ENCODE measurements around the gene LRFN2.

The LRFN2 gene

DNA sequence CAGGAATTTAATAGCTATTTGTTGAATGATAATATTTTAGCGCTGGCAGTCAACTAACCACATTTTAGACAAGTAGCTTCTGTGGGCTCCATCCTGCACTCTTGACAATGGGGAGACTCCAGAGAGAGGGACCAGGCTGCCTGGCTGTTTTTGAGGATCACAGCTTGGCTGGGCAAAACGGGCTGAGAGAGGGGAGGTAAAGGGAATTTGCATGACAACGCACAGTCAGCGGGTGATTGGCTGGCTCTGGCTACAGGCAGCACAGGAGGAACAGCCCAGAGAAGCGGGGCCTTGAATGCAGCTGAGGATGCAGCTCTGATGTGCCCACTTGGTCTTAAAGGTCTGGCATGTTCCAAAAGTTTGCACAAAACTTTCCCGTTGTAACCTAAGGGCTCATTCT, 41.2 kb downstream of the LRFN2 start:
- no peak for FAIRE-seq

DNA sequence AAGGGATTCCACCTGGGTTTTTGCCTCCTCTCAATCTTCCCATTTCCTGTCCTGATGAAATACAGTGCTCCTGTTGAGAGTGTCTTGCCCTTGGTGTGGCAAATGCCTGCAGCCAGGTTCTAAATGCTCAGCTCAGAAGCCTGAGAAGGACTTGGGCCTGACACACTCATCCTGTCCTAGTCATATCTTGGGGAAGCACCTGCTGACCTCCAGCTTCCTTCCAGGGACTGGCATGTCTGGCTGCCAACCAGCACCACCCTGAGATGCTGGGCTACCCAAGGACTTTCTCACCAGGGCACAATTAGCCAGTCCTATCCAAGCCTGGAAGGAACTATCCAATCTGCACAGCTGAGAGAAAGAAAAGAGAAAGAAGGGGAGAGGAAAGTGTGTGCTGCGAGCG, 43.4 kb downstream of the LRFN2 start:
- no peak for FAIRE-seq
- no peak for DNase-seq (ENCODE audit: insufficient read length, low spot score)

More for the DNA sequence above, 41.2 kb downstream of the LRFN2 start:
- DNase-seq (ENCODE audit: insufficient read length, low spot score) = no peak

GRCh38 chr6:40543146-40543545, 44.0 kb downstream of the LRFN2 start:
- no peak for DNase-seq (ENCODE audit: insufficient read length, low spot score)
- FAIRE-seq = no peak

GRCh38 chr6:40542175-40542764, 44.9 kb downstream of the LRFN2 start:
- DNase-seq (ENCODE audit: insufficient read length, low spot score) (no peak), FAIRE-seq (no peak)

GRCh38 chr6:40541556-40542174, 45.5 kb downstream of the LRFN2 start:
- no peak for FAIRE-seq
- no peak for DNase-seq (ENCODE audit: insufficient read length, low spot score)

DNA sequence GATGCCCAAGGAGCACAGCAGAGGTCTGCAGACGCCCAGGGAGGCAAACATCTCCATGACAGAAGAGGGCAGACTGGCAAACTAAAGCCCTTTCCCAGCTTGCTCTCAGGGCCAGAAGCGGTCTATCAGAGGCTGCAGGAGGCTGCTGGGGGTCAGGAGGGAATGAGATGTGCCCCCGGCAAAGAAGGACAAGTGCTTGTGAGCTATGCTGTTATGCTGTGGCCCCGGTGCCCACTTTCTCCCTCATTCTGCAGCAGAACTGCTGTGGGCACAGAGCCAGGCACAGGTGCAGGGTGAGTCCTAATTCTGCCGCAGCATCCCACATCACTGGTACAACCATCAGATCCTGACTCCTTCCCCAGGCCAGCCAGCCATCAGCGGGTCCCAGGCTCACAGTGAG, 46.4 kb downstream of the LRFN2 start:
- DNase-seq (ENCODE audit: insufficient read length, low spot score) (no peak), FAIRE-seq (no peak)

GRCh38 chr6:40539853-40540252, 47.3 kb downstream of the LRFN2 start:
- FAIRE-seq = no peak
- no peak for DNase-seq (ENCODE audit: insufficient read length, low spot score)

- FAIRE-seq (no peak), DNase-seq (ENCODE audit: insufficient read length, low spot score) (no peak)
Measured at GRCh38 chr6:40538556-40538955, 48.6 kb downstream of the LRFN2 start.

DNA sequence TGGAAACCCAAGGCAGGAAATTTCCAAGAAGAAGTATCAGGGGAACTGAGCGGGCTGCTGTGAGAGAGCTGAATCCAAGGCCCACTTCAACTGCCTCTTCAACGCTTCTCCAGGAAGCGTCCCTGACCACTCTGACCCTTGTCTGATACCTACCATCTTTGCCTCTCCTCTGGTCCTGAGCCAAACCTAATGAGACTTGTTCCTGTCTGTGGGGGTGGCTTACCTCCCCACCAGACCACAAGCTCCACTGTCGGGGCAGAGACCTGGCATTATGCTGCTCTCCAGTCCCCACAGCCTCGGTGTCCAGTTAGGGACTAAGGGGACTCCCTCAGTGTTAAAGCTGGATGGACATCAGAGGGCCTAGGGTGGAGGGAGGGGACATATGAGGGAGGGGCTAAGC, 49.7 kb downstream of the LRFN2 start:
- FAIRE-seq = no peak
- DNase-seq (ENCODE audit: insufficient read length, low spot score) = no peak

- no peak for FAIRE-seq
- no peak for DNase-seq (ENCODE audit: insufficient read length, low spot score)
Measured at GRCh38 chr6:40536442-40536841, 50.7 kb downstream of the LRFN2 start.

DNA sequence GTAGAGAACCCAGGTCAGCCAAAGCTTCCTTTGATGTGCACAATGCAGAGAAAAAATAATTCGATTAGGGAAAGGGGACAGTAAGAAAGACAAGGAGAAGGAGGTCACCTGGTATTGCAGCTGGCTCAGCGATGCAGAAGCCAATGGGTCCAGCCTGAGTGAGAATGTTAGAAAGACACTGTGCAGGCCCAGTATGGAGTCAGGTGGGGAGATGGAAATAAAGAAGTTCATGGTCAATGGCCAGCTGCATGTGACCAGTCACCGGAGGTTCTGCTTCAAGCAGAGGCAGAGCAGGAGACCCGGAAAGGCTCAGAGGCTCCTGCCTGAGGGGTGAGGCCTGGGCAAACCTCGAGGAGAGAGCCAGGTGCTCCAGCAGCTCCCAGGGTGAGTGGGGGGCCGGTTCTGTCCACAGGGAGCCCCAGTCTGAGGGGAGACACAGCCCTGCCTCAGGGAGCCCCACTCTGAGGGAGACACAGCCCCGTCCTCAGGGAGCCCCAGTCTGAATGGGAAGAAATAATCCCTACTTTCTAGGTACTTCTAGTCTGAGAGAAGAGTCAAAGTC, 51.3 kb downstream of the LRFN2 start:
- DNase-seq (ENCODE audit: insufficient read length, low spot score) = no peak
- no peak for FAIRE-seq

DNA sequence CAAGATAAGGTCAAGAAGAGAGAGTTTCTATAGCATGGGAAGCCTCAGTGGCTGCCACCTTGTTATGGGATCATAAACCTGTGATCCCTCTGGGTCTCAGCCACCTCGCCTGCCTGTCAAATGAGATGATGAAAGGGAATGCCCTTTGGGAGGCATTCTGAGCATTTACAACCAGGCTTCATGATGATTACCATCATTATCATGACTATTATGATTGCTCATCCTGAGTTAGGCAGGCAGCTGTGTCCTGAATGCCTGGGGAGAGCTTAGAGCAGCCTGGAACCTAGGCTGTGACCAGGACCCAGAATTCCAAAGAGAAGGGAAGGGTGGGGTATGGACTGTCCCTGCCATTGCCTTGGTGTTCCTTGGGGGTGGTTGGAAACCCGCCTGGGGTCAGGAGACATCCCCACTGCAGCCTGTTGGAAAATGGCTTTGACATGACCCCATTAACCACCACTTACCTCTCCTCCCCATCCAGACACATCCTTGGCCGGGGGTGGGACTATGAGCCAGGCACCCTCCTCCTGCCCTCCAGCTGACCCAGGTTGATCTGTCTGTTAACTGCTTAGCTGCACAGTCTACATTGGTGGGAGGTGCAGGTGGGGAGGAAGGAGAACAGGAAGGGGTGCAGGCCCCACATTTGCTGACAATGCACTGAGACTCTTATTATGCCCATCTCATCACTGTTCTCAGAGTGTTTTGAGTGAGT, 51.9 kb downstream of the LRFN2 start:
- DNase-seq (ENCODE audit: insufficient read length, low spot score) = no peak
- no peak for FAIRE-seq

DNA sequence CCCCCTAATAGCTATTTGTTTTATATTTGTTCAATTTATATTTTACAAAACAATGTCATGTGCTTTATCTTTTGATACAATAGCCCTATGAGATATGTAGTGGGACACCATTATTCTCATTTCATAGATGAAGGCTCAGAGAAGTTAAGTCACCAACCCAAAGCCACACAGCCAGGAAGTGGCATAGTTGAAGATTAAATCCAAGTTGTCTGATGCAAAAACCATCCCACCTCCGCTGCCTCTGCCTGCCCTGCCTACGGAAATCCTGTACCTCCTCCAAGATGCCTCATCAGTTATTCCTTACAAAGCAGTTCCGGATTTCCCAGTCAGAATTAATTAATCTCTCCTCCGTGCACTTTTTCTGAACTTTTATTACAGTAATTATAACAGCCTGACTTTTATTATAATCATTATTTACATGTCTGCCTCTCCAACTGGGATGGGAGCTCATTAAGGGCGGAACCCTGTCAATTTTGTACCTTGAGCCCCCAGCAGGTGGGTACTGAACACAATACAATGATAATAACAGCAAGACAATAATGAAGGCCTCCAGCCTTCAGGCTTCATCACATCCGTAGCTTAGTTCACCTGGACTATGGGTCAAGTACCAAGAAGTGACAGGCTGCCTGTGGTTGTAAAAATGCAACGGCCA, 54.7 kb downstream of the LRFN2 start:
- no peak for DNase-seq (ENCODE audit: insufficient read length, low spot score)
- no peak for FAIRE-seq

DNA sequence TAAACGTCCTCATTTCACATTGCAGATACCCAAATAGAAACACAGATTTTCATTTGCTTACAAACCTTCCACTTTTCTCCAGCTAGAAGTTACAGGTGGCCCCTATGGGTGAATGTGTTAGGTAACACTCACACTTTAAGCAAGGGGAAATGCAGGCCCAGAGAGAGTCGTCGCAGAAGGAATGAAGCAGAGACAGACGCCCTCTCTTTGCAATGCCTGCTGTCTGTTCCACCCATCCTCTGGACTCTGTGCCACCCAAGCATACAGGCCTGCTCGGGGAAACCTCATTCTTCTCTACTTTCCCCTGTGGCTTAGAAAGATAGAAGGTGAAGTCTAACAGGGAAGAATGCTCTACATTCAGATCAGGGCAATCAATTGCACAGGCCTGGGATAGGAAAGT, 57.2 kb downstream of the LRFN2 start:
- no peak for FAIRE-seq
- DNase-seq (ENCODE audit: insufficient read length, low spot score) = no peak

GRCh38 chr6:40529040-40529439, 58.1 kb downstream of the LRFN2 start:
- FAIRE-seq (no peak), DNase-seq (ENCODE audit: insufficient read length, low spot score) (no peak)

DNA sequence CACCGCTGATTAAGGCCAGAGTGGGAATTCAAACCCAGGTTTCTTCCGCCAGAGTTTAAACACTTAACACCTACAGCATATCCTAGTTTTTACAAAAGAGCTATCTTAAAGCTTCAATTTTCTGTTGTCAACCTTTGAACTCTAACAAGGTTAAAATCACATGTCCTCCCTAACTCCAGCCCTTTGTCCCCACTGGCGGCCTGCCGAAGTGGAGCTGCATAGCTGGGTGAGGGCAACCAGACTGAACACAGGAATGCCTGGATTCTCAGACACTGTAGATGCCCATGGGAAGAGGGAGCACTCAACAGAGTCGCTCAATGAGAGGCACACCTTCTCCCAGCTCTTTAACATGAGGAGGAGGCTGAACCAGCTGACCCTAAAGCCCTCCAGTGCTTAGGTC, 59.1 kb downstream of the LRFN2 start:
- FAIRE-seq (no peak), DNase-seq (ENCODE audit: insufficient read length, low spot score) (no peak)

GRCh38 chr6:40526036-40526435, 61.1 kb downstream of the LRFN2 start:
- DNase-seq (ENCODE audit: insufficient read length, low spot score) (no peak), FAIRE-seq (no peak)

GRCh38 chr6:40524797-40525585, 62.2 kb downstream of the LRFN2 start:
- DNase-seq (ENCODE audit: insufficient read length, low spot score) (no peak), FAIRE-seq (no peak)

- DNase-seq (ENCODE audit: insufficient read length, low spot score) = no peak
- FAIRE-seq = no peak
Measured at GRCh38 chr6:40523505-40524172, 63.5 kb downstream of the LRFN2 start.

DNA sequence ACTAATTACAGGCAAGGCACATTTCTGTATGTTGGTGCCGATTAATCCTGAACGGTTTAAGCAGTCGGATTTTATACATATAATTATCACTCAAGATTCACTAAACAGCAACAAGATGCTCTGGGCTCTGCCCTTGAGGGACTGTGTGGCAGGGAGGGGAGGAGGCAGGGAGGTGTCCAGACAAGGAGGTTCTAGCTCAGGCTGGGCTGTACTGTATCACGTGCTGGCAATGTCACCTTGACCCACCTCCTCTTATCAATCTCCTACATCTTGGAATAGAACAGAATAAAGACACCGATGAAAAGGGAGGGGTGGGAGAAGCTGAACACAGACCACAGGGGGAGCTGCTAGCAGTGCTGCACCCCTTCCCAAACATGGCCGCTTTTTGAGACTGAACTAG, 65.7 kb downstream of the LRFN2 start:
- no peak for FAIRE-seq
- DNase-seq (ENCODE audit: insufficient read length, low spot score) = no peak

Data from HTR-8/SVneo (cell line).